Measurements from ENCODE around the gene NOX4.
"Not testable (repeated sequence)": the region's sequence is repeated elsewhere in the genome, so short reads cannot be mapped to it uniquely, and the experiment has no call there.

The NOX4 gene

GRCh38 chr11:89347071-89347470 is 144.1 kb downstream of the NOX4 start:
- no peak overlapping the region for H3K4me3 ChIP-seq (ENCODE audit: control insufficient read depth, low read depth, low read length)
- DNase-seq (ENCODE audit: low read depth) = no peak
- TF ChIP-seq CTCF (conservative IDR thresholded peaks at IDR 0.05; ENCODE audit: control insufficient read depth, insufficient read depth, low read depth, low read length) = no peak

DNA sequence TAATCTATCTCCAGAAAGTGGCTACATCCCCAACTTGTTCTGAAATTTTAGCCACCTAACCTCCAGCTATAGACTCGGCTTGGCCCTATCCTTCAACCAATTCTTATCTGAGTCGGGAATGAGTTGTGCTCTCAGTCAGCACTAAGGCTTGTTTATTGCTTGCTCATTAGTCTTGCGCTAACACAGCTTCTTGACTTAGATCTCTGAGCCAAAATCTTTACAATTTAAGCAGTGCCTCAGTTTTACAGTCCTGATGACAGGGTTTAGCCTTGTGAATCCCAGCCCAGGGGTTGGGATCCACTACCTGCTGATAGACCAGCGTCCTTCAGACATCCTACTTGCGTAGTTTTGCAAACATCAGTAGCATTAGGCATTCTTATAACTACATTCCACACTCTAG is 144.6 kb downstream of the NOX4 start:
- TF ChIP-seq CTCF (conservative IDR thresholded peaks at IDR 0.05; ENCODE audit: control insufficient read depth, insufficient read depth, low read depth, low read length) = no peak

DNA sequence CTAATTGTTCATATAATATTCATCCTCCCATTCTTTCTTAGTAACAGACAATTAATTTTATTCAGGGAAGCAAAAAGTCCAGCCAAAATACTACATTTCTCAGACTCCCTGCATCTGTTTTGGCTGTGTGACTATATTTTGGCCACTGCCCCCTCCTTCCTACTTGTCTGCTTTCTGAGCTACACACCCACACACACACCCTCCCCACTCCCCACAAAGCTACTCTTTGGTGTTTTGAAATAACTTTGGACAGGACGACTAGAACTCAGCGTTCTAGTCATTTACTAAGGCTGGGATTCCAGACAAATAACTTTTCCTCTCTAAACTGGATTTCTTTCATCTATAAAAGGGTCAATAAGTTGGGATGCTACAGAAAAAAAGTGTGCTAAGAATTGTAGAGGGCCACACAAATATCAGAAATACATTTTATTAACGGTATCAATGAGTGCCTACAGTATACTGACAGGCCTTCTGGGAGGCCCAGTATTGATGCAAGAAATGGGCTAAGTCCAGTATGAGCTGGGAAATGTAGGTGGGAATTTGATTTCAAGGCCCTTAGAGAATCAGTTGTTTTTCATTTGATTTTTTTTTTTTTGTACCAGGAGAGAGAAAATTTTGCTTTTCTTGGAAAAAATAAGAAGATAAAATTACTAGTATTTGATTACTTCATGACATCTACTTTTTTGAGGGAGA is 148.1 kb downstream of the NOX4 start:
- peak; percentile 55 for DNase-seq (ENCODE audit: low read depth)
- H3K4me3 ChIP-seq (ENCODE audit: control insufficient read depth, low read depth, low read length) = not testable (repeated sequence)

More for the DNA sequence above, 144.6 kb downstream of the NOX4 start:
- DNase-seq (ENCODE audit: low read depth) = no peak
- no peak overlapping the region for H3K4me3 ChIP-seq (ENCODE audit: control insufficient read depth, low read depth, low read length)

DNA sequence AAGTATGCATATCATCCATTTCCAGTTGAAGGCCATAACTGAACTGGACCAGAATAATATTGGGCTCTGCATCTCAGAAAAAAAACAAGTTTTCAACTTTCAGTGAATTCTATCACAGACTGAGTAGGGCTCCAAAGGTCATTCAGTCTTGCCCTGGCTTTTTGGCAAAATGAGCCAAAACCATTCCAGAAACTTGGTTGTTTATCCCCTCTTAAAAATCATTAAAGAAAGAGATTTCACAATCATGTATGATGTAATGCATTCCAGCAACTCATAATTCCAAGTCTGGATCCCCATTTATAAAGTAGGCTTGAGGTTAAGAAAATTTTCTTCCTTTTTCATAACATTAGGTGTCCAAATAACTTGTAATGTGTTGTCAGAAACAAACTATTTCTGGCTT is 150.7 kb downstream of the NOX4 start:
- H3K4me3 ChIP-seq (ENCODE audit: control insufficient read depth, low read depth, low read length) = not testable (repeated sequence)
- peak; percentile 55 for DNase-seq (ENCODE audit: low read depth)

GRCh38 chr11:89338073-89338472 is 153.1 kb downstream of the NOX4 start:
- DNase-seq (ENCODE audit: low read depth); H3K4me3 ChIP-seq (ENCODE audit: control insufficient read depth, low read depth, low read length): not testable (repeated sequence)

DNA sequence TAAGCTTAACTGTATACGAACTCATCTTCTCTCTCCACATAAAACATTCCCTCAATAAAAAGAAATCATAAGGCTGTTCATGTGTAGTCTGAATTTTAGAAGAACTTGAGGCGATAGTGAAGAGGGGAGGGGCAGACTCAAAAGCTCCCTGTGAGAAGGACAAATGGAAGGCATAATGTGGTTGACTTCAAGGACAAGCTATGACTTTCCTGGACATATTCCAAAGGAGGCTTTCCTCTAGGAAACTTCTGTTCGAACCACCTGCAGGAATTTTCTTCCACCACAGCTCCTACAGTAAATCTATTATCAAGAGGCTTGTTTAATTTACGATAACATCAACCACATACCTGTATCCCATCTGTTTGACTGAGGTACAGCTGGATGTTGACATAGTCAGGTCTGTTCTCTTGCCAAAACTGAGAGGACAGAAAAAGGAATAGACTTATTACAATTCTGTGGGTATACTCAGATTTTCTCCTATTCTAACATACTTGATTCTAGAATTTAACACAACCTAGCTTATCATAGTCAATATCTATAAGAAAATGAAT is 154.0 kb downstream of the NOX4 start:
- not testable (repeated sequence) for DNase-seq (ENCODE audit: low read depth); H3K4me3 ChIP-seq (ENCODE audit: control insufficient read depth, low read depth, low read length)

GRCh38 chr11:89333704-89334103 is 157.5 kb downstream of the NOX4 start:
- not testable (repeated sequence) for H3K4me3 ChIP-seq (ENCODE audit: control insufficient read depth, low read depth, low read length)
- peak; percentile 49 for TF ChIP-seq CTCF (conservative IDR thresholded peaks at IDR 0.05; ENCODE audit: control insufficient read depth, insufficient read depth, low read depth, low read length)
- peak; percentile 47 for DNase-seq (ENCODE audit: low read depth)

- DNase-seq (ENCODE audit: low read depth); H3K4me3 ChIP-seq (ENCODE audit: control insufficient read depth, low read depth, low read length): not testable (repeated sequence)
These were observed 159.2 kb downstream of the NOX4 start for GRCh38 chr11:89331940-89332339.

- TF ChIP-seq CTCF (conservative IDR thresholded peaks at IDR 0.05; ENCODE audit: control insufficient read depth, insufficient read depth, low read depth, low read length) = no peak
- no peak for DNase-seq (ENCODE audit: low read depth)
- no peak overlapping the region for H3K4me3 ChIP-seq (ENCODE audit: control insufficient read depth, low read depth, low read length)
These were observed 163.3 kb downstream of the NOX4 start for GRCh38 chr11:89327885-89328284.
